Smooth muscle cell (in vitro differentiated cells): ENCODE data around the gene GDPGP1. TPM values are rescaled to one million over a fixed set of nuclear protein-coding genes. Genes with fewer than 3 reads are reported as not detected.
"Not testable (repeated sequence)": the region's sequence is repeated elsewhere in the genome, so short reads cannot be mapped to it uniquely, and the experiment has no call there.

Experiments
- DNase-seq: peaks from one replicate; lab custom pipeline; 2025; ENCODE audit not compliant: unreplicated experiment; lab: John Stamatoyannopoulos, UW
- H2AFZ ChIP-seq: fragments of 200-600 bp; sonication (generic); 2 replicates; pipeline ENCODE4 v1.6.0; 2016; ENCODE audit warnings: antibody characterized with exemption, low read depth, mild to moderate bottlenecking
- H3F3A ChIP-seq: fragments of 200-600 bp; sonication (generic); 2 replicates; pipeline ENCODE4 v1.6.0; 2017; ENCODE audit warnings: antibody characterized with exemption, low read depth
- H3K27ac ChIP-seq: fragments of 200-600 bp; sonication (generic); 2 replicates; pipeline ENCODE4 v1.5.1; 2016; ENCODE audit warnings: low read depth, mild to moderate bottlenecking
- H3K27me3 ChIP-seq: fragments of 200-600 bp; sonication (generic); 2 replicates; pipeline ENCODE4 v1.6.1; 2016; ENCODE audit warnings: low read depth, mild to moderate bottlenecking
- H3K36me3 ChIP-seq: fragments of 200-600 bp; sonication (generic); 2 replicates; pipeline ENCODE4 v1.5.1; 2016; ENCODE audit warnings: low read depth
- H3K4me1 ChIP-seq: fragments of 200-600 bp; sonication (generic); 2 replicates; pipeline ENCODE4 v1.5.1; 2016; ENCODE audit warnings: low read depth
- H3K4me2 ChIP-seq: fragments of 200-600 bp; sonication (generic); 2 replicates; pipeline ENCODE4 v1.6.0; 2016; ENCODE audit warnings: mild to moderate bottlenecking
- H3K4me3 ChIP-seq: fragments of 200-600 bp; sonication (generic); 2 replicates; pipeline ENCODE4 v1.5.1; 2016; ENCODE audit warnings: mild to moderate bottlenecking
- H3K79me2 ChIP-seq: fragments of 200-600 bp; sonication (generic); 2 replicates; pipeline ENCODE4 v1.6.0; 2016; ENCODE audit warnings: low read depth, mild to moderate bottlenecking
- H3K9ac ChIP-seq: fragments of 200-600 bp; sonication (generic); 2 replicates; pipeline ENCODE4 v1.6.0; 2016; ENCODE audit warnings: low read depth
- H3K9me3 ChIP-seq: fragments of 200-600 bp; sonication (generic); replicated peaks from 2 replicates; pipeline ENCODE4 v1.5.1; 2016; ENCODE audit warnings: low read depth
- H4K20me1 ChIP-seq: fragments of 200-600 bp; sonication (generic); 2 replicates; pipeline ENCODE4 v1.6.0; 2016; ENCODE audit warnings: low read depth
- WGBS: methylation state at CpG from one replicate; pipeline ENCODE4 v1.1.7; 2016; ENCODE audit warnings: low lambda C conversion rate; 5-methylcytosine and 5-hydroxymethylcytosine counted together
- polyA plus RNA-seq: library from polyadenylated mRNA; unstranded; fragments of >200 nt; fragmentation: Nextera tagmentation; extraction: Ambion mirVana; gene quantifications from 2 replicates; pipeline ENCODE4 v1.2.1, GENCODE V29; 2016
- total RNA-seq: library from RNA; depleted of rRNA; stranded (reverse); fragments of >200 nt; gene quantifications from 2 replicates; pipeline ENCODE4 v1.2.3, GENCODE V29; 2014
- TF ChIP-seq, protein P1 (sequence below): fragments of 200-600 bp; sonication (generic); IDR thresholded peaks from 2 replicates; pipeline ENCODE4 v1.5.1; 2017; ENCODE audit warnings: borderline replicate concordance, mild to moderate bottlenecking, antibody characterized with exemption; ENCODE audit not compliant: insufficient read depth, poor library complexity, severe bottlenecking

Gene GDPGP1
- total and polyA plus RNA-seq, 2 experiments from 2014 or later = 0.09 to 0.21 TPM

DNA sequence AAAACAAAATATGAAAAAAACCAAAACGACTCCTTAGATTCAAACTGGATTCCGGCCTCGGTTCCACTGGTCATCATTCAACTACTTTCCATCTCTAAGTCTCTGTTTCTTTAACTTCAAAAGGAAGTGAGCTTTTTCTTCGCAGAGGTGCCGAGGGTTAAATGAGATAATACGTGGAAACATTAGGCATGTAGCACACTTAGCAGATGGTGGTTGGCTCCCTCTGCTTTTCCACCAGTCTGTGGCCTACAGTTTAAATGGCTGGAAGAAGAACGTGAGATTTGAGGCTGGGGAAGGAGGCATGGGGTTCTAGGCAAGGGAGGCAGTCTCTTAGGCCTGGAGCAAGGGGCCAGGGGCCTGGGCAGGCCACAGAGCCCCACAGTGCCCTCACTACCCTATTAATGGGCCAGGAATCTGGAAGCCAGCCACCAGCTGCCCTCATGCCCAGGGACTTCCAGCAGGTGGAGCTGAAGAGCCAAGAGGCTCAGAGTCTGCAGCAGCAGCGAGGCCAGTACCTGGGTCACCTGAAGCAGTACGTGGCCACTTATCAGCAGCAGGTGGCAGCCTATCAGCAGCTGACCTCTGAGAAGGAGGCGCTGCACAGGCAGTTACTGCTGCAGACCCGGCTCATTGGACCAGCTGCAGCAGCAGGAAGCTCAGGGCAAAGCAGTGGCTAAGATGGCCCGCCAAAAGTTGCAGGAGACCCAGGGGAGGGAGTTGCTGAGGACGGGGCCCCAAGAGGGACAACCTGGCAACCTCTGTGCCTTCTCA is 59.2 kb downstream of the GDPGP1 start:
- 50% methylated on average over 13 of the region's 13 CpGs for WGBS
- DNase-seq = not testable (repeated sequence)

DNA sequence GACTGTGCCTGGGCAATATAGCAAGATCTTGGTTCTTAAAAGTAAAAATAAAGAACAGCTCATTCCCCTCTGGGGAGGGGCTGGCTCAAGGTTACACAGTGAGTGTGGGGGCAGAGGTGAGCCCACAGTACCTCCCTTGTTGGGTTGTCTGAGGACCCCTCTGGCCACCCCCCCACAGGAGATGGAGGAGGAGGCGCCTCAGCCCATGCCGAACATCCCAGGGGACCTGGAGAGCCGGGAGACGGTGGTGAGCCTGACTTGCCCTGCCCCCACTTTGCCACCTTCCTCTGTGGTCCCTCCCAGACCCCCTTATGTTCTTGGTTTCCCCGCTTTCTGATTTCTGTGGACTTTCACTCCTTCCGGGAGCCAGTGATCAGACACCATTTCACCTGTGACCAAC is 60.1 kb downstream of the GDPGP1 start:
- 93% methylated on average over 6 of the region's 6 CpGs for WGBS
- TF ChIP-seq, protein P1, sequence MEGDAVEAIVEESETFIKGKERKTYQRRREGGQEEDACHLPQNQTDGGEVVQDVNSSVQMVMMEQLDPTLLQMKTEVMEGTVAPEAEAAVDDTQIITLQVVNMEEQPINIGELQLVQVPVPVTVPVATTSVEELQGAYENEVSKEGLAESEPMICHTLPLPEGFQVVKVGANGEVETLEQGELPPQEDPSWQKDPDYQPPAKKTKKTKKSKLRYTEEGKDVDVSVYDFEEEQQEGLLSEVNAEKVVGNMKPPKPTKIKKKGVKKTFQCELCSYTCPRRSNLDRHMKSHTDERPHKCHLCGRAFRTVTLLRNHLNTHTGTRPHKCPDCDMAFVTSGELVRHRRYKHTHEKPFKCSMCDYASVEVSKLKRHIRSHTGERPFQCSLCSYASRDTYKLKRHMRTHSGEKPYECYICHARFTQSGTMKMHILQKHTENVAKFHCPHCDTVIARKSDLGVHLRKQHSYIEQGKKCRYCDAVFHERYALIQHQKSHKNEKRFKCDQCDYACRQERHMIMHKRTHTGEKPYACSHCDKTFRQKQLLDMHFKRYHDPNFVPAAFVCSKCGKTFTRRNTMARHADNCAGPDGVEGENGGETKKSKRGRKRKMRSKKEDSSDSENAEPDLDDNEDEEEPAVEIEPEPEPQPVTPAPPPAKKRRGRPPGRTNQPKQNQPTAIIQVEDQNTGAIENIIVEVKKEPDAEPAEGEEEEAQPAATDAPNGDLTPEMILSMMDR = no peak

More for the DNA sequence above, 59.2 kb downstream of the GDPGP1 start:
- H3K79me2 ChIP-seq, H3K9ac ChIP-seq, H3K27me3 ChIP-seq, H3K4me1 ChIP-seq, H3K36me3 ChIP-seq, H2AFZ ChIP-seq, H3F3A ChIP-seq, H3K9me3 ChIP-seq, H4K20me1 ChIP-seq, H3K4me2 ChIP-seq, H3K27ac ChIP-seq, H3K4me3 ChIP-seq: not testable (repeated sequence)
- TF ChIP-seq, protein P1 = peak; percentile 74

DNA sequence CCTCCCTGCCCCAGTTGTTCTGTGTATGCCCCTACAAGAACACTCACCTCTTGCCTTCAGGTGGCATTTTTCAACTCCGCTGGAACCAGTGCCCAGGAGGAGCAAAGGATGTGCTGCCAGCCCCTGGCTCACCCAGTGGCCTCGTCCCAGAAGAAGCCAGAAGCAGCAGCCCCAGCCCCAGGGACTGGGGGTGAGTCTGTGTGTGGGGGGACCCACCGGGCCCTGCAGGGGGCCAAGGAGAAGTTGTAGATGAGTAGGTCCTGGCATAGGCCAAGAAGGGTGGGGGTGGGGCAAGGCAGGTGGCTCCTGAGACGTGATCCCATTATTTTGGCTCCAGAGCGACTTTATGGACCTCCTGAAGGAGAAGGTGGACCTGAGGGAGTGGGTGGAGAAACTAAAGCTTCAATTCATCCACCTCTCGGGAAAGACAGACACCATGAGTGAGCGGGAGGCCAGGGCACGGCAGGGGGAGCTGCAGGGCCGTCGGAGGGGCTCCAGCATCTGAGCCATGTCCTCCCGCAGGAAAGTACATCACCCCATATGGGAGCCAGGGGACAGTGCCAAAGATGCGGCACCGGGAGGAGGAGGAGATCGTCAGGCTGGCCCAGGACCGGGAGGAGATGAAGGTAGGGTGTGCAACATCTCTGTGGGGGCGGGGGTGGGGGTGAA is 60.7 kb downstream of the GDPGP1 start:
- no peak for DNase-seq
- no peak overlapping the region for H3K4me2 ChIP-seq
- no peak overlapping the region for H3K27ac ChIP-seq
- H3K4me1 ChIP-seq = no peaks in the 10 kb centered on the region
- H2AFZ ChIP-seq = no peak overlapping the region
- no peaks in the 10 kb centered on the region for H3K27me3 ChIP-seq
- no peak overlapping the region for H3K4me3 ChIP-seq
- 76% methylated on average over 13 of the region's 16 CpGs for WGBS
- H3F3A ChIP-seq = no peaks in the 10 kb centered on the region
- no peak overlapping the region for H3K9ac ChIP-seq
- H3K36me3 ChIP-seq = no peaks in the 10 kb centered on the region
- H4K20me1 ChIP-seq = no peaks in the 10 kb centered on the region
- H3K9me3 ChIP-seq = peaks cover 5% of the 10 kb centered on the region
- TF ChIP-seq, protein P1 = no peak
- no peaks in the 10 kb centered on the region for H3K79me2 ChIP-seq

More for the DNA sequence above, 60.1 kb downstream of the GDPGP1 start:
- no peak overlapping the region for H3K4me2 ChIP-seq
- H2AFZ ChIP-seq = no peak overlapping the region
- no peaks in the 10 kb centered on the region for H3K4me1 ChIP-seq
- no peak for DNase-seq
- H3K9me3 ChIP-seq = peaks cover 5% of the 10 kb centered on the region
- no peaks in the 10 kb centered on the region for H4K20me1 ChIP-seq
- H3K4me3 ChIP-seq = no peak overlapping the region
- H3F3A ChIP-seq = no peaks in the 10 kb centered on the region
- H3K27ac ChIP-seq = no peak overlapping the region
- H3K36me3 ChIP-seq = no peaks in the 10 kb centered on the region
- H3K9ac ChIP-seq = no peak overlapping the region
- H3K79me2 ChIP-seq = no peaks in the 10 kb centered on the region
- H3K27me3 ChIP-seq = no peaks in the 10 kb centered on the region
